ENCODE data around the gene ADSS2.

DNA sequence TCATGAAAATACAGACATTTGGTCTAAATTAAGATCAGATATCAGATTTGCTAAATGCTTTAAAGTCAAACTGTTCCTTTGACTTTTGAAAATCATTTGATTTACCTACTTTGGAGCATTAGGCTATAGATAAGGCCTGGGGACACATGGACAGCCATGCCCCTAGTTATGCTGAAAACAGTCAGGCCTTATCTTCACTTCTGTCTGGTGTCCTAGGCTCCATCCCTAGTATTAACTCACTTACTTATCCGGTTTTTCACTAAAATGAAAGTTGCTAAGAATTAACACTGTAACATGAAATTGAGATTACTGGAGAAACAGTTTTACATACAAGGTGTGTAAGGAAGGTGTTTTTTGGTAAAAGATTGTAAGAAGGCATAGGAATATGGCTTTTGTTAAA lies 4.9 kb upstream of the ADSS2 start:
- TF ChIP-seq POLR2A (IDR thresholded peaks at IDR 0.05) = no peak
- TF ChIP-seq, protein P1, sequence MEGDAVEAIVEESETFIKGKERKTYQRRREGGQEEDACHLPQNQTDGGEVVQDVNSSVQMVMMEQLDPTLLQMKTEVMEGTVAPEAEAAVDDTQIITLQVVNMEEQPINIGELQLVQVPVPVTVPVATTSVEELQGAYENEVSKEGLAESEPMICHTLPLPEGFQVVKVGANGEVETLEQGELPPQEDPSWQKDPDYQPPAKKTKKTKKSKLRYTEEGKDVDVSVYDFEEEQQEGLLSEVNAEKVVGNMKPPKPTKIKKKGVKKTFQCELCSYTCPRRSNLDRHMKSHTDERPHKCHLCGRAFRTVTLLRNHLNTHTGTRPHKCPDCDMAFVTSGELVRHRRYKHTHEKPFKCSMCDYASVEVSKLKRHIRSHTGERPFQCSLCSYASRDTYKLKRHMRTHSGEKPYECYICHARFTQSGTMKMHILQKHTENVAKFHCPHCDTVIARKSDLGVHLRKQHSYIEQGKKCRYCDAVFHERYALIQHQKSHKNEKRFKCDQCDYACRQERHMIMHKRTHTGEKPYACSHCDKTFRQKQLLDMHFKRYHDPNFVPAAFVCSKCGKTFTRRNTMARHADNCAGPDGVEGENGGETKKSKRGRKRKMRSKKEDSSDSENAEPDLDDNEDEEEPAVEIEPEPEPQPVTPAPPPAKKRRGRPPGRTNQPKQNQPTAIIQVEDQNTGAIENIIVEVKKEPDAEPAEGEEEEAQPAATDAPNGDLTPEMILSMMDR (IDR thresholded peaks at IDR 0.05) = no peak

Measured in body of pancreas (tissue), 4 donors.